Activated CD8-positive, alpha-beta memory T cell treated with anti-CD3 and anti-CD28 coated beads for 4 hours (primary cell): ENCODE data around the gene PAQR5.
A peak's percentile ranks its signal among the peaks of the same experiment; 100 is the strongest.
"Not testable (repeated sequence)": the region's sequence is repeated elsewhere in the genome, so short reads cannot be mapped to it uniquely, and the experiment has no call there.

Source experiments
- DNase-seq, 2 donors: peaks; one replicate each; pipeline ENCODE4 v3.0.0-alpha.2; 2020; ENCODE audit warnings: low read depth in 2 of 2

The PAQR5 gene

DNA sequence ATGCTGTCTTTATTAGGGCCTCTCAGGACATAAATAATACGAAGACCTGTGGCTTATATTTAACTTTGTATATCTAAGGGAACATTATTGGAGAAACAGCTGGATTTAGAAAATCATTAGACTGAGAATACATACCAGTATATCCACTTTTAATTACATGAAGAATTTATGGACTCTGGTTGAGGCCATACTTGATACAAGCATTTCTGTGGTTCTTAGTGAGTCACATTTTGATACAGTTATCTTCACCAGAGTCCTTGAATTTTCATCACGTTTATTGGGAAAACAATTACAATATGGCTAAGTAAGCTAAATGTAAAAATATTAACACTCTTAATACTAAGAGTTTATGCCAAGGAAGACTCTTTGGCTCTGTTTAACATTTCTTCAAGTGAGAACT is 125.3 kb downstream of the PAQR5 start:
- no peak for DNase-seq

DNA sequence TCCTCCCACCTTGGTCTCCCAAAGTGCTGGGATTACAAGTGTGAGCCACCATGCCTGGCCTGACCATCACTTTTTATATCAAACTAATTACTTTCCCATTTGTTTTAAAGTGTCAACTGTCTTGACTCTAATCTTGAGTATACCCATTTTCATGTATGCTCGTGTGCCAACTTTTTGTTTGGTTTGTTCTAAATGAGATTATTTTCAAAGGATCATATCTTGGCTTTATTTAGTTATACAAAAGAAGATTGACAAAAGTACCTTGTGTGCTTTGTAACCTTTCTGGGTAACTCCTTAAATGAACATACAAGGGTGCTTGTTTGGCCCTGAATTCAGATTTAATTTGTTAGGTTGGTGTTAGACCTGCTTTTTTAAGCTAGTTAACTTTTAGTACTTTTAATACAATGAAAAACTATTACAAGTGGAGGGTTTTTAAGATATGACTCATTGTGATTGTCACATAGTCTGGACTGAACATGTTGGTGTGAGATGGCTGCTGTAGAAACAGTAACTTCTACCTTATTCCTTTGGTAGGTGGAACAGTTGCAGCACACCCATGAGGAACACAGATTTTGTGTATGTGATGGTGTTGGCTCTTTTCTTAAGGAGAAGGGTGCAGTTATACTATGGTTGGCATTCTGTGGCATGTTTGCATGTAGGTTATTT is 126.2 kb downstream of the PAQR5 start:
- DNase-seq = no peak

DNA sequence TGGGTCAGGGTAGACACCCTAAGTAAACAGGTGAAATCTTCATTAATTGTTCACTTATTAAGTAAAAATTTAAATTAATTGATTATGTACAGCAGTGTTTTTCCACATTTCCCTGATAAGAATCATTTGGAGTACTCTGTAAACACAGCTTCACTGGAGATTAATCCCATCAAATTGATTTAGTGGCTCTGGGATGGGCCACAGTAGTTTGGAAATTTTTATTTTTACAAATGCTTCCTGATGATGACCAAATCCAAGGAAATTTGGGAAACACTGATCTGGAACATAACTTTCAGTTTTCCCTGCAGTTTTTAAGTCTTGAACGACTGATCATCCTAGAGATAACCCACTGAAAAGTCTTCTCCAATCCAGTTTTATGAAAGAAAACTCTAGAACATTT is 135.1 kb downstream of the PAQR5 start:
- no peak for DNase-seq

DNA sequence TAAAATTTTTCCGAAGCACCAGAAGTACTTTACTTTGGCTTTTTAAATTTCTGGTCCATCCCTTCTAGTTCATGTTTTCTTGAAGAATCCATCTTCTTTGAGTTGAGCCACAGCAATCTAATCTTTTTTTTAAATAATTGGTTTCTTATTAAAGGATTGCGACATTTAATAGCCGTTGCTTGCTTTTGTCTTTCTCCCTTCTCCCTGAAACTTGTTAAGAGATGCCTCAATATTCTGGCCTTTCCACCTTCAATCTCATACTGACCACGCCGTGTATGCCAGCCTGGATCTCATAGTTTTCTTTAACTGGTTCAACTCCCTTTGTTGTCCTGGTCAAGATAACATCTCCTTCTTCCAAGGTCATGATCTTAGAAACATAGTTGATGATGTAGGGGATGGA is 135.5 kb downstream of the PAQR5 start:
- no peak for DNase-seq

DNA sequence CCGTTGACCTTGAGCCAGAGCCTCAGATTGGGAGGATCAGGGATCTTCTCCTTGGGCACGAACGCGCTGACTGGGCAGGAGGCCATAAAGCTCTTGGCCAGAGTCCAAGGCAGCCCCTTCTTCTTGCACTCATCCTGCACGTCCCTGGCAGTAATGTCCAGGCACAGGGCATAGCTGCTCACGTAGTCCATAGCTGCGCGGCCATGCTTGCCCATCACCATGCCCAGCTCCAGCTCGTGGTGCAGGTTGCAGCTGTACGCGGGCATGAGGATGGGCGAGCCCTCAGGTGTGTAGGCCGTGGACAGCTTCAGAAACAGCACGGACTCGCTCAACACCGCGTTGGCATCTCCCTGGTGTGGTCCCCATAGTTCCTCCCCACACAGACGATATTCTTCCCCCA is 136.0 kb downstream of the PAQR5 start:
- DNase-seq = no peak

DNA sequence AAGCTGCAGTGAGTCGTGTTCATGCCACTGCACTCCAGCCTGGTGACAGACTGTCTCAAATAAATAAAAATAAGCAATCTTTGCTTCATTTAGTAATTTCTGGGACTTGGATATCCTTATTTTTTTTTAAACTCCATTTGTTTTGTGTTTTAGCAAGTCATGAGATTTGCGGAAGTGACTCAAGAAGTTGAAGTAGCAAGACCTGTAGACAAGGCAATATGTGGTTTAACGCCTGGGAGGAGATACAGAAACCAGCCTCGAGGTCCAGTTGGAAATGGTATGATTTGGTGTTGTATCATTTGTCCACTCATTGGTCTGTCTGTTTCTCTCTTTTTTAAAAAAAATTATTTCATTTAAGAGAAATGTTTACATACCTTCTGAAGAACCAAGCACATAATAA is 137.3 kb downstream of the PAQR5 start:
- no peak for DNase-seq

DNA sequence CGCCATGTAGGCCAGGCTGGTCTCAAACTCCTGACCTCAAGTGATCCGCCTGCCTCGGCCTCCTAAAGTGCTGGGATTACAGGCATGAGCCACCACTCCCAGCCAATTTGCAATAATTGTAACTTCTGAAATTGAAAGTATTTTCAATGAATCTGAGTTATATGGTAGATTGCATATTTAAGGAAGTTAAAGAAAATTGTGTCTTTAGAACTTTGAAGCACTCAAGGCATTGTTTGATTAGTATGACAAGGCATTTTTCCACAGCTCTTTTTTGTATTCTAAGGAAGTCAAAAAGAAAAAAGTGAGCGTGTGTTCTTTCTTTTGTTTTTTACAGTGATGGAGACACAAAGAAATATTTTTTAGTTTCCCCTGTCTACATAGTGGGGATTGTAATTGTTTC is 138.2 kb downstream of the PAQR5 start:
- DNase-seq = no peak

DNA sequence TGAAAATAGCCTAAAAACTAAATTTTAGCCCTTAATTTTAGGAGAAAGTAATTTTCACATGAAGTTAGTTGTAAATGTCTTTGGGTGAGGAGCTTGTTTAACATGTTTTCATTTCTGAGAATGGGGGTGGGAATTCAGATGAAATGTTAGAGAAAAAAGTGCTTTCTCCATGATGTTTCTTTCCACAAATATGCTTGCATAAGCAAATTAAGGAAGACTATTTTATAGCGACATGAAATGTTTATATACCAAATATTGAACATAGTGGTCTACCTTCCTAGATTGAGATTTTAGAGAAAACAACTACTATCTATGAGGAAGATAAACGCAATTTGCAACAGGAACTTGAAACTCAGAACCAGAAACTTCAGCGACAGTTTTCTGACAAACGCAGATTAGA is 140.9 kb downstream of the PAQR5 start:
- no peak for DNase-seq

DNA sequence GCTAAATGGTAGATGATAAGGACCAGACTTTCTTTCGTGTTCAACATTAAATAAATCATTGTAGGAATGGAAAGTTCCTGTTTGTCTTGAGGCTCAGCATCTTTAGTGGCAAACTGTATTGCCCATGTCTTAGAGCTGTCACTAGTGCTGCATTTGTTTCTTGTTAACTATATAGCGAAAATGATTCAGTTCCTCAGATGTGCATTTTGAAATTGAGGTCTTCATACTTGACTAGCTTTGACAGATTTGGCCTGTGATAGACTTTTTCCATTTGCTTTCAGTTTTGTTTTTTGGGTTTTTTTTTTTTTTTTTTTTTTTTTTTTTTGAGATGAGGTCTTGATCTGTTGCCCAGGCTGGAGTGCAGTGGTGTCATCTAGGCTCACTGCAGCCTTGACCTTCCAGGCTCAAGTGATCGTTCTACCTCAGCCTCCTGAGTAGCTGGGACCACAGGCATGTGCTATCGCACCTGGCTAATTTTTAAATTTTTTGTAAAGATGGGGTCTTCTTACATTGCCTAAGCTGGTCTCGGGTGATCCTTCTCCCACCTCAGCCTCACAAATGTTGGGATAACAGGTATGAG is 144.4 kb downstream of the PAQR5 start:
- DNase-seq = no peak

DNA sequence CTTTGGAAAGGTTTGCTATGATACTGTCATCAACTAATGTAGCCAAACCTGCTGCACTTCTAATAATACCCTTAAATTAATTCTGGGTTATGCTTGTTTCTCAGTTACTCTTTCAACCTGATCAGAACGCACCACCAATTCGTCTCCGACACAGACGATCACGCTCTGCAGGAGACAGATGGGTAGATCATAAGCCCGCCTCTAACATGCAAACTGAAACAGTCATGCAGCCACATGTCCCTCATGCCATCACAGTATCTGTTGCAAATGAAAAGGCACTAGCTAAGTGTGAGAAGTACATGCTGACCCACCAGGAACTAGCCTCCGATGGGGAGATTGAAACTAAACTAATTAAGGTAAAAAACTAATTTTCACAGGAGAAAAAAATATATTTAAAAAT is 146.0 kb downstream of the PAQR5 start:
- no peak for DNase-seq

DNA sequence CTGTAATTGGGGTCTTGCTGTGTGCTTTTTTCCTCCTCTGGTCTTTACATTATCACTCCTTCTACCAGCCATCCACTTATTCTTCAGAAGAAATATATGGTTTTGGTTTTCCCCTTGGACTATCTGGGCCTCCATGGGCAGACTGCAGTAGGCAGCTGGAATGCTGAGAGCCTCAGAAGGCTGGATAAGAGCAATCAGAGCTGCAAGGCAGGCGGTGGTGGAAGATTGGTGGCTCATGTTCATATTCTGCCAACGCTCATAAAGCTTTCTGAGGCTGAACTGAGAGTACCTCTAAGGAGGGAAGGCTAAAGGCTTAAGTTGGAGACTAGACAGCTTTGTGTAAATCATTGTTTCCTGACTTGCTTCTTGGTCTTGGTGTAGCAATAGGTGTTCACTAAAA is 148.2 kb downstream of the PAQR5 start:
- DNase-seq = no peak

DNA sequence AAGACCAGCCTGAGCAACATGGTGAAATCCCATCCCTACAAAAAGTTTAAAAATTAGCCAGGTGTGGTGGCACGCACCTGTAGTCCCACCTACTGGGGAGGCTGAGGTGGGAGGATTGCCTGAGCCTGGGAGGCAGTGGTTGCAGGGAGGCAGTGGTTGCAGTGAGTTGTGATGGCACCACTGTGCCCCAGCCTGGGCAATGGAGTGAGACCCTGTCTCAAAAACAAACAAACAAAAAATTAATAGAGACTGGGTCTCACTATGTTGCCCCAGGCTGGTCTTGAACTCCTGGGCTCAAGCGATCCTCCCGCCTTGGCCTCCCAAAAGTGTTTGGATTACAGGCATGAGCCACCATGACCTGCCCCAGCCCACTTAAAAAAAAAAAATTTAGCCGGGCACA is 151.5 kb downstream of the PAQR5 start:
- not testable (repeated sequence) for DNase-seq

DNA sequence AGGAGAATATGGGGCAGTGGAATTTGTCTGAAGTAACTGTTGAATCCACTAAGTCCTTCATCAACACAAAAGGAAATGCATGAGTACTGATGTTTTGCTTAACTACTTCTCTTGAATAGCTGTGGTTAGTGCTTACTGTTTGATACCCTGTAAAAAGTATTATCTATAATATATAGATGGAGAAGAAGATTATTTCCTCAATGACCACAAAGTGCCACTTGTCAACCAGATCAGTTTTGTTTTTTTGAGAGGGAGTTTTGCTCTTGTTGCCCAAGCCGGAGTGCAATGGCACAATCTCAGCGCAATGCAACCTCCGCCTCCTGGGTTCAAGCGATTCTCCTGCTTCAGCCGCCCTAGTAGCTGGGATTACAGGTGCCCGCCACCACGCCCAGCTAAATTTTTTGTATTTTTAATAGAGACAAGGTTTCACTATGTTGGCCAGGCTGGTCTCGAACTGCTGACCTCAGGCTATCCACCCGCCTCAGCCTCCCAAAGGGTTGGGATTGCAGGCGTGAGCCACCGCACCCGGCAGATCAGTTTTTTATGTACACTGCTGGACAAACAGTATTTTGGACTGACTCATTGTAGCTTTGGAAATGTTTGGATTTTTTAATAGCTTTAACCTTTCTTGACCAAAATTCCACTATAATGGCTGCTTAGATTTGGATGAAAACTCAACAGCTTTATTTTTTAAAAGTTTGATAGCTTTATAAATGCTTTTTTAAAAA is 152.4 kb downstream of the PAQR5 start:
- DNase-seq = no peak

DNA sequence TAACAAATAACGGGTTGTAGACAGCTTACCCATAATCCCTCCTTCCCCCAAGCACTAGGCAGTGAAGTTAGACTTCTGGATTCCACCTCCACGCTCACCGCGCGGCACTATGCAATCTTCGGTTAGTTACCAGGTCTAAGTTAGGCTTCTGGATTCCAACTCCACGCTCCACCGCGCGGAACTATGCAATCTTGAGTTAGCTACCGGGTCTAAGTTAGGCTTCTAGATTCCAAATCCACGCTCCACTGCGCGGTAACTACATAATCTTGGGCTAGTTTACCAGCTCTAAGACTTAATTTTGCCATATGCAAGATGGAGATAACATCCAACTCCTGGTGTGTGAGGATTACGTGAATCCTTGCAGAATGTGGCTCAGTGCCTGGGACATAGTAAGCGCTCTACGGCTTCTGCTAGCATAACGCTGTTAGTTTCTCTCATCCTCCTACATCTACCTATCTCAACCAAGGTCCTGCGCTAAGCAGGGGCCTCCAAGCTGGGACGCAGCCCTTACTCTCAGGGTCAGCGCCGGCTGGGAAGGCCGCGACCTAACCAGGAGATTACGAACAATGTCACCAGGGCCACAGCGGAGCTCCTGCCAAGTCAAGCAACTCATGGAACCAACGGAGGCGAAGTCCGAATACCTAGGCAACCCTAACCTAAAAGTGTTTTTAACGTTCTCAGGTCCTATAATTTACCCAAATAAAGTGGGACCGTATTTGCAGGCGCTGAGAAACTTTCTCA is 153.4 kb downstream of the PAQR5 start:
- DNase-seq = no peak

DNA sequence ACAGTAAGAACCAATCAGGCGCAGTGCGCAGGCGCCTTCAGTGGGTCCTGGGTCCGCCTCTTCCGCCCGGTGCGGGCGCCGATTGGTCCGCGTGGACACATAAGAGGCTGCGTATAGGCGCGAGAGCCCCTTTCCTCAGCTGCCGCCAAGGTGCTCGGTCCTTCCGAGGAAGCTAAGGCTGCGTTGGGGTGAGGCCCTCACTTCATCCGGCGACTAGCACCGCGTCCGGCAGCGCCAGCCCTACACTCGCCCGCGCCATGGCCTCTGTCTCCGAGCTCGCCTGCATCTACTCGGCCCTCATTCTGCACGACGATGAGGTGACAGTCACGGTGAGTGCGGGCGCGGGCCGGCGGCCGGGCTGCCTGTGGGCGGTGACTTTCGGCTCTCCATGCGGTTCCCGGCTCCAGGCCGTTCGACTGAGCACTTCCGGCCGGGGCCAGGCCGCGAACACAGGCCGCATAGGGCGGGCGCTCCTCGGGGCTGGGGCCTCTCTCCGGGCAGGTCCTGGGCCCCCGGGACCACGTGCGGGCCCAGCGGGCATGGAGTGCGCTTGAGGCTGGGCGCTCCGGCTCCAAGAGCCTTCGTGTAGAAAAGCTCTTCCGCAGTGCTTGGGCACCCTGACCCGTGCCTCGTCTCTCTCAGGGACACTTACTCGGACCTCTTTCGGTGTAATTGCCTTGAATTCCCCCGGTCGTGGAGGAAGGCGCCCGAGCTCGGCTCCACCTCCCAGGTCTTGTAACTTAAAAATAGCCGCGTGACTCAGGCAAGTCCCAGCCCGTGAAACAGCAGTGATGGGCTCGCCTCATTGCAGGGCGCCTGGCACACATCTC is 154.2 kb downstream of the PAQR5 start, which contains the start of gene RPLP1:
Gene RPLP1, plus strand, starts transcription at position 127 of the 830 bp plus-strand sequence. Its CDS starts 131 bp downstream, at position 258.
- peak; percentile 92 to 93 for DNase-seq

DNA sequence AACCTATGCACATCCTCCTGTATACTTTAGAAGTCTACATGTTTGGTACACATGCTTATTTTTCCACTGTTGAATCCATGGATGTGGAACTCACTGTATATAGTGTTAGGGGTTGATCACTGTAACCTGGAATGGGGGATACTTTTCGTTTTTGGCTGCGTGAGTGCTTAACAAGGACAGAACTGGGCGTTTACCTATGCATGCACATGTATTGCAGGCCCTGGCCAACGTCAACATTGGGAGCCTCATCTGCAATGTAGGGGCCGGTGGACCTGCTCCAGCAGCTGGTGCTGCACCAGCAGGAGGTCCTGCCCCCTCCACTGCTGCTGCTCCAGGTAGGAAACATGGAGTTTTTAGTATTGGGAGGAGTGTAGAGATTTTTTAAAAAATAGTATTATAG is 156.2 kb downstream of the PAQR5 start:
- no peak for DNase-seq

DNA sequence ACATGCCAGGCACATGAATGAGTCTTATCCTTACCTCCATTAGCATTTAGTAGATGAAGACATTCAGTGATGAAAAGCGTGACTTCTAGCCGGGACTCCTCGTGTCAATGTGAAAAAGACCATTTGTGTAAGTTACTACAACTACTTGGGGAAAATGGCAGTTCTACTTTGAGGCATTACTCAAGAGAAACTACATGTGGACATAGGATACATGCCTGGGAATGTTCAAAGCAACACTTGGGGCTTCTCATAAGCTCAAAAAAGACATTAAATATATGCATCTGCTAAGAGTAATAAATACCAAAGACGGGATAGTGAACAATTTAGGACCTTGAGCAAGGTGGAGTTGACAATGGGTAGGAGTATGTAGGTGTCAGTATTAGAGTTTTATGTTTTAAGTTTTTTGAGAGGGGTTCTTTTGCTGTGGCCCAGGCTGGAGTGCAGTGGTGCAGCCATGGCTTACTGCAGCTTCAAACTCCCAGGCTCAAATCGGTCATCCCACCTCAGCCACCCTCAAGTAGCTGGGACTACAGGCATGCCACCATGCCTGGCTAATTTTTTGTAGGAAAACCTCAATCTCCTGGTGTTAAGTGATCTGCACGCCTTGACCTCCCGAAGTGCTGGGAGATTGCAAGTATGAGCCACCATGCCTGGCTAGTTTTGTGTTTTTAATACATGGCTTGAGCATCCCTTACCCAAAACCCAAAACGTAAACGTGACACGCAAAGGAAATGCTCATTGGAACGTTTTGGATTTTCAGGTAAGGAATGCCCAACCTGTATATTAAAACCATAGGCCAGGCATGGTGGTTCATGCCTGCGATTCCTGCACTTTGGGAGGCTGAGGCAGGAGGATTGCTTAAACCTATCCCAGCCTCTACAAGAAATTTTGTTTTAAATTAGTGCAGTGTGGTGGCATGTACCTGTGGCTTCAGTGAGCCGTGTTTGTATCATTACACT is 157.8 kb downstream of the PAQR5 start:
- DNase-seq = no peak
